A549 (cell line): ENCODE measurements around the gene KLRD1. TPM values are rescaled to one million over a fixed set of nuclear protein-coding genes. Genes with fewer than 3 reads are reported as not detected.
A peak's percentile ranks its signal among the peaks of the same experiment; 100 is the strongest.
"Not testable (repeated sequence)": the region's sequence is repeated elsewhere in the genome, so short reads cannot be mapped to it uniquely, and the experiment has no call there.

ENCODE experiments used
- ATAC-seq, 2 experiments: fragments of 200-7000 bp in 1 of 2; fragments of >200 bp in 1 of 2; cut with Nextera tagmentation in 1 of 2; cut with Tn5 transposase in 1 of 2; 3 replicates each; pipeline versions ENCODE4 v1.8.0 to v1.9.1; 2018 to 2020; ENCODE audit warnings: mild to moderate bottlenecking in 1 of 2, moderate library complexity in 1 of 2
- CTCF ChIA-PET: fragments of 300-600 bp; sonication (Branson Sonifier 250); formaldehyde crosslinking; extraction: SDS; loops from one replicate; lab custom pipeline; 2021; ENCODE audit warnings: antibody characterized with exemption, inconsistent platforms; lab: Yijun Ruan, JAX
- POLR2A ChIA-PET: fragments of 350-600 bp; formaldehyde crosslinking; extraction: SDS; loops from one replicate; lab custom pipeline; 2021; ENCODE audit warnings: antibody characterized with exemption, inconsistent platforms; lab: Yijun Ruan, JAX
- DNase-seq, 2 experiments: peaks; one replicate each; pipeline versions ENCODE4 v3.0.0 to v3.0.0-alpha.2; 2011 to 2016; ENCODE audit warnings: low read depth in 1 of 2, low spot score in 1 of 2
- FAIRE-seq: peaks from 2 replicates; lab custom pipeline; 2011; peaks lifted over from hg19 to GRCh38; lab: Jason Lieb, UNC
- H3K27ac ChIP-seq, 2 experiments: fragments of >200 bp; sonication (Bioruptor Twin); formaldehyde crosslinking; 3 replicates each; pipeline ENCODE4 v1.5.1; 2016 to 2017
- H3K4me1 ChIP-seq: fragments of >200 bp; sonication (Bioruptor Twin); formaldehyde crosslinking; 3 replicates; pipeline ENCODE4 v1.6.1; 2016
- H3K4me2 ChIP-seq: fragments of >200 bp; sonication (Bioruptor Twin); formaldehyde crosslinking; 3 replicates; pipeline ENCODE4 v1.6.1; 2016
- H3K4me3 ChIP-seq: fragments of >200 bp; sonication (Bioruptor Twin); formaldehyde crosslinking; 3 replicates; pipeline ENCODE4 v1.5.1; 2016
- H3K9me3 ChIP-seq: fragments of >200 bp; sonication (Bioruptor Twin); formaldehyde crosslinking; 3 replicates; pipeline ENCODE4 v1.6.1; 2016
- BCL3 ChIP-seq: fragments of >200 bp; sonication (Bioruptor Twin); formaldehyde crosslinking; IDR thresholded peaks from 3 replicates; pipeline ENCODE4 v1.6.1; 2016
- HES2 ChIP-seq: fragments of >200 bp; sonication (Bioruptor Twin); formaldehyde crosslinking; IDR thresholded peaks from 2 replicates; pipeline ENCODE4 v1.6.1; 2016
- HEYL ChIP-seq: fragments of 250-450 bp; sonication (Bioruptor Pico); IDR thresholded peaks from 2 replicates; pipeline ENCODE4 v1.8.0; 2021; ENCODE audit warnings: mild to moderate bottlenecking, moderate library complexity
- HOXA7 ChIP-seq: fragments of 250-450 bp; sonication (Bioruptor Pico); IDR thresholded peaks from 2 replicates; pipeline ENCODE4 v1.5.0; 2020; ENCODE audit warnings: mild to moderate bottlenecking, moderate library complexity
- JUN ChIP-seq, 2 experiments: fragments of >200 bp; sonication (Bioruptor Twin); formaldehyde crosslinking; IDR thresholded peaks; 2 replicates in 1 of 2; 3 replicates in 1 of 2; pipeline ENCODE4 v1.6.1; 2016 to 2017
- NFE2L2 ChIP-seq: fragments of 150-350 bp; conservative IDR thresholded peaks from 2 replicates; pipeline ENCODE4 v1.6.1; 2014; ENCODE audit warnings: low read length
- POLR2A ChIP-seq: IDR thresholded peaks from 2 replicates; pipeline ENCODE4 v1.6.1; 2012; ENCODE audit warnings: mild to moderate bottlenecking, low read length
- RARB ChIP-seq: fragments of 250-450 bp; sonication (Bioruptor Pico); IDR thresholded peaks from 2 replicates; pipeline ENCODE4 v1.8.0; 2021; ENCODE audit warnings: mild to moderate bottlenecking, moderate library complexity
- TFCP2L1 ChIP-seq: fragments of 250-450 bp; sonication (Bioruptor Pico); IDR thresholded peaks from 2 replicates; pipeline ENCODE4 v1.5.0; 2021; ENCODE audit warnings: mild to moderate bottlenecking
- ZSCAN20 ChIP-seq: fragments of 250-450 bp; sonication (Bioruptor Pico); IDR thresholded peaks from 2 replicates; pipeline ENCODE4 v1.8.0; 2022; ENCODE audit warnings: mild to moderate bottlenecking, moderate library complexity
- WGBS: methylation state at CpG from one replicate; pipeline ENCODE4 v1.1.6; 2017; ENCODE audit errors: missing lambda C conversion rate; 5-methylcytosine and 5-hydroxymethylcytosine counted together
- polyA plus RNA-seq, 4 experiments: library from polyadenylated mRNA; depleted of rRNA in 3 of 4; stranded (reverse); fragments of >200 nt; fragmentation: RNase III in 1 of 4; extraction: RNeasy Plus Mini Kit Qiagen cat#74134 plus additional on column Dnase treatment in 1 of 4; gene quantifications; 2 replicates in 3 of 4; 3 replicates in 1 of 4; pipeline ENCODE4 v1.2.3, GENCODE V29; 2011 to 2017
- TF ChIP-seq, protein P1 (sequence below): fragments of 250-450 bp; sonication (Bioruptor Pico); IDR thresholded peaks from 2 replicates; pipeline ENCODE4 v1.5.0; 2021; ENCODE audit warnings: mild to moderate bottlenecking, moderate library complexity, borderline replicate concordance
- TF ChIP-seq, protein P2 (sequence below): fragments of 200-600 bp; sonication (generic); IDR thresholded peaks from 2 replicates; pipeline ENCODE4 v1.6.1; 2016; ENCODE audit warnings: antibody characterized with exemption, mild to moderate bottlenecking, moderate library complexity
- TF ChIP-seq, protein P3 (sequence below): fragments of 450-650 bp; IDR thresholded peaks from 2 replicates; pipeline ENCODE4 v1.6.1; 2014; ENCODE audit warnings: antibody characterized with exemption

Gene KLRD1
- polyA plus RNA-seq, 2 of the 4 experiments (the other 2 are of a cell fraction), result 0.01 TPM; not detected in 1

- Histone ChIP-seq H3K4me1 (peaks cover 13% of the 10 kb centered on the region), H3K27ac (peak overlapping the region in 1 of 2 experiments; percentile 52; a peak in 2 of 6 replicates), H3K4me3 (no peak overlapping the region), H3K4me2 (peak overlapping the region; percentile 56)
- POLR2A ChIA-PET, result interaction anchor here (0.6 kb wide), 1 partner anchor 233 kb away, joined by 3 read pairs; no protein-coding TSS in a partner anchor
- CTCF ChIA-PET, result interaction anchor here (0.6 to 1.5 kb wide), 4 partner anchors 8 to 223 kb away, joined by 3 to 5 read pairs (median 4); no protein-coding TSS in a partner anchor
- FAIRE-seq (no peak), ATAC-seq (peak in 1 of 2 experiments; percentile 79; a peak in 3 of 6 replicates), DNase-seq (peak in 1 of 2 experiments; percentile 49)
- WGBS, result 40% methylated on average over 9 of the region's 9 CpGs
- TF ChIP-seq TFCP2L1 (no peak), POLR2A (no peak), RARB (CRISPR knock-in tag) (no peak), ZSCAN20 (CRISPR knock-in tag) (no peak), HEYL (no peak), HES2 (no peak), JUN (IDR thresholded peaks at IDR 0.05) (no peak), HOXA7 (no peak), BCL3 (no peak), NFE2L2 (no peak)
- TF ChIP-seq, protein P1, sequence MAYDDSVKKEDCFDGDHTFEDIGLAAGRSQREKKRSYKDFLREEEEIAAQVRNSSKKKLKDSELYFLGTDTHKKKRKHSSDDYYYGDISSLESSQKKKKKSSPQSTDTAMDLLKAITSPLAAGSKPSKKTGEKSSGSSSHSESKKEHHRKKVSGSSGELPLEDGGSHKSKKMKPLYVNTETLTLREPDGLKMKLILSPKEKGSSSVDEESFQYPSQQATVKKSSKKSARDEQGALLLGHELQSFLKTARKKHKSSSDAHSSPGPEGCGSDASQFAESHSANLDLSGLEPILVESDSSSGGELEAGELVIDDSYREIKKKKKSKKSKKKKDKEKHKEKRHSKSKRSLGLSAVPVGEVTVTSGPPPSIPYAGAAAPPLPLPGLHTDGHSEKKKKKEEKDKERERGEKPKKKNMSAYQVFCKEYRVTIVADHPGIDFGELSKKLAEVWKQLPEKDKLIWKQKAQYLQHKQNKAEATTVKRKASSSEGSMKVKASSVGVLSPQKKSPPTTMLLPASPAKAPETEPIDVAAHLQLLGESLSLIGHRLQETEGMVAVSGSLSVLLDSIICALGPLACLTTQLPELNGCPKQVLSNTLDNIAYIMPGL, result no peak
- TF ChIP-seq, protein P2, sequence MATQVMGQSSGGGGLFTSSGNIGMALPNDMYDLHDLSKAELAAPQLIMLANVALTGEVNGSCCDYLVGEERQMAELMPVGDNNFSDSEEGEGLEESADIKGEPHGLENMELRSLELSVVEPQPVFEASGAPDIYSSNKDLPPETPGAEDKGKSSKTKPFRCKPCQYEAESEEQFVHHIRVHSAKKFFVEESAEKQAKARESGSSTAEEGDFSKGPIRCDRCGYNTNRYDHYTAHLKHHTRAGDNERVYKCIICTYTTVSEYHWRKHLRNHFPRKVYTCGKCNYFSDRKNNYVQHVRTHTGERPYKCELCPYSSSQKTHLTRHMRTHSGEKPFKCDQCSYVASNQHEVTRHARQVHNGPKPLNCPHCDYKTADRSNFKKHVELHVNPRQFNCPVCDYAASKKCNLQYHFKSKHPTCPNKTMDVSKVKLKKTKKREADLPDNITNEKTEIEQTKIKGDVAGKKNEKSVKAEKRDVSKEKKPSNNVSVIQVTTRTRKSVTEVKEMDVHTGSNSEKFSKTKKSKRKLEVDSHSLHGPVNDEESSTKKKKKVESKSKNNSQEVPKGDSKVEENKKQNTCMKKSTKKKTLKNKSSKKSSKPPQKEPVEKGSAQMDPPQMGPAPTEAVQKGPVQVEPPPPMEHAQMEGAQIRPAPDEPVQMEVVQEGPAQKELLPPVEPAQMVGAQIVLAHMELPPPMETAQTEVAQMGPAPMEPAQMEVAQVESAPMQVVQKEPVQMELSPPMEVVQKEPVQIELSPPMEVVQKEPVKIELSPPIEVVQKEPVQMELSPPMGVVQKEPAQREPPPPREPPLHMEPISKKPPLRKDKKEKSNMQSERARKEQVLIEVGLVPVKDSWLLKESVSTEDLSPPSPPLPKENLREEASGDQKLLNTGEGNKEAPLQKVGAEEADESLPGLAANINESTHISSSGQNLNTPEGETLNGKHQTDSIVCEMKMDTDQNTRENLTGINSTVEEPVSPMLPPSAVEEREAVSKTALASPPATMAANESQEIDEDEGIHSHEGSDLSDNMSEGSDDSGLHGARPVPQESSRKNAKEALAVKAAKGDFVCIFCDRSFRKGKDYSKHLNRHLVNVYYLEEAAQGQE, result no peak
- TF ChIP-seq, protein P3, sequence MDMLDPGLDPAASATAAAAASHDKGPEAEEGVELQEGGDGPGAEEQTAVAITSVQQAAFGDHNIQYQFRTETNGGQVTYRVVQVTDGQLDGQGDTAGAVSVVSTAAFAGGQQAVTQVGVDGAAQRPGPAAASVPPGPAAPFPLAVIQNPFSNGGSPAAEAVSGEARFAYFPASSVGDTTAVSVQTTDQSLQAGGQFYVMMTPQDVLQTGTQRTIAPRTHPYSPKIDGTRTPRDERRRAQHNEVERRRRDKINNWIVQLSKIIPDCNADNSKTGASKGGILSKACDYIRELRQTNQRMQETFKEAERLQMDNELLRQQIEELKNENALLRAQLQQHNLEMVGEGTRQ, result no peak
- TF ChIP-seq, all 56 proteins: peak for 0
- H3K9me3 ChIP-seq, result 0 out of 3 replicates have a peak, but pooled peaks cover 2% of the 10 kb centered on the region
These were observed 31.6 kb downstream of the KLRD1 start for GRCh38 chr12:10339053-10339840.

GRCh38 chr12:10340946-10341345 is 33.3 kb downstream of the KLRD1 start:
- ATAC-seq, FAIRE-seq, H3K4me3 ChIP-seq, H3K27ac ChIP-seq, POLR2A ChIA-PET, H3K9me3 ChIP-seq, DNase-seq, H3K4me2 ChIP-seq: not testable (repeated sequence)
- WGBS, result 74% methylated on average over 2 of the region's 2 CpGs
- CTCF ChIA-PET, result interaction anchor here (1.8 kb wide), 1 partner anchor 105 kb away, joined by 5 read pairs; no protein-coding TSS in a partner anchor
- peaks cover 13% of the 10 kb centered on the region for H3K4me1 ChIP-seq
